Measurements from ENCODE around the gene PNMA6A.

GRCh38 chrX:153102418-153102817, 30.2 kb downstream of the PNMA6A start:
- no peak for TF ChIP-seq CTCF (IDR thresholded peaks at IDR 0.05; ENCODE audit: low read length)
- TF ChIP-seq EZH2 (optimal IDR thresholded peaks at IDR 0.05; ENCODE audit: low read depth, low read length) = no peak
- TF ChIP-seq EZH2phosphoT487 (IDR thresholded peaks at IDR 0.05; ENCODE audit: low read length) = no peak

Data from MM.1S (cell line).